ENCODE results near the gene ZFYVE28.

Gene ZFYVE28

GRCh38 chr4:2272828-2273120 lies 145.7 kb downstream of the ZFYVE28 start:
- H3K27ac ChIP-seq (ENCODE audit: low read depth, low read length): no peak overlapping the region
- H3K79me2 ChIP-seq (ENCODE audit: insufficient read depth, low read length): no peaks in the 10 kb centered on the region
- H3F3A ChIP-seq (ENCODE audit: insufficient read depth): no peaks in the 10 kb centered on the region
- H3K4me2 ChIP-seq (ENCODE audit: low read depth, low read length, poor library complexity, severe bottlenecking): no peak overlapping the region
- H3K27me3 ChIP-seq (ENCODE audit: low read length): no peaks in the 10 kb centered on the region
- no peaks in the 10 kb centered on the region for H4K20me1 ChIP-seq (ENCODE audit: low read depth, low read length)
- H2AFZ ChIP-seq (ENCODE audit: low read depth, low read length, severe bottlenecking): no peak overlapping the region
- H3K4me3 ChIP-seq (ENCODE audit: insufficient read depth, low read length, poor library complexity, severe bottlenecking): no peak overlapping the region
- no peaks in the 10 kb centered on the region for H3K9me2 ChIP-seq (replicated peaks; ENCODE audit: insufficient read depth, low read length)
- H3K9ac ChIP-seq (ENCODE audit: low read length): no peak overlapping the region
- no peaks in the 10 kb centered on the region for H3K36me3 ChIP-seq (ENCODE audit: low read length)
- no peaks in the 10 kb centered on the region for H3K9me3 ChIP-seq (ENCODE audit: insufficient read depth, low read length)
- TF ChIP-seq, protein P1, sequence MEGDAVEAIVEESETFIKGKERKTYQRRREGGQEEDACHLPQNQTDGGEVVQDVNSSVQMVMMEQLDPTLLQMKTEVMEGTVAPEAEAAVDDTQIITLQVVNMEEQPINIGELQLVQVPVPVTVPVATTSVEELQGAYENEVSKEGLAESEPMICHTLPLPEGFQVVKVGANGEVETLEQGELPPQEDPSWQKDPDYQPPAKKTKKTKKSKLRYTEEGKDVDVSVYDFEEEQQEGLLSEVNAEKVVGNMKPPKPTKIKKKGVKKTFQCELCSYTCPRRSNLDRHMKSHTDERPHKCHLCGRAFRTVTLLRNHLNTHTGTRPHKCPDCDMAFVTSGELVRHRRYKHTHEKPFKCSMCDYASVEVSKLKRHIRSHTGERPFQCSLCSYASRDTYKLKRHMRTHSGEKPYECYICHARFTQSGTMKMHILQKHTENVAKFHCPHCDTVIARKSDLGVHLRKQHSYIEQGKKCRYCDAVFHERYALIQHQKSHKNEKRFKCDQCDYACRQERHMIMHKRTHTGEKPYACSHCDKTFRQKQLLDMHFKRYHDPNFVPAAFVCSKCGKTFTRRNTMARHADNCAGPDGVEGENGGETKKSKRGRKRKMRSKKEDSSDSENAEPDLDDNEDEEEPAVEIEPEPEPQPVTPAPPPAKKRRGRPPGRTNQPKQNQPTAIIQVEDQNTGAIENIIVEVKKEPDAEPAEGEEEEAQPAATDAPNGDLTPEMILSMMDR (IDR thresholded peaks at IDR 0.05; ENCODE audit: insufficient read depth, low read length, poor library complexity, severe bottlenecking): no peak
- TF ChIP-seq EZH2phosphoT487 (conservative IDR thresholded peaks at IDR 0.05; ENCODE audit: low read length): no peak

- no peak overlapping the region for H3K9ac ChIP-seq (ENCODE audit: low read length)
- no peak for TF ChIP-seq EZH2phosphoT487 (conservative IDR thresholded peaks at IDR 0.05; ENCODE audit: low read length)
- TF ChIP-seq, protein P1 (IDR thresholded peaks at IDR 0.05; ENCODE audit: insufficient read depth, low read length, poor library complexity, severe bottlenecking): no peak
- H3K36me3 ChIP-seq (ENCODE audit: low read length): no peaks in the 10 kb centered on the region
- no peaks in the 10 kb centered on the region for H4K20me1 ChIP-seq (ENCODE audit: low read depth, low read length)
- H3K4me2 ChIP-seq (ENCODE audit: low read depth, low read length, poor library complexity, severe bottlenecking): no peak overlapping the region
- no peak overlapping the region for H2AFZ ChIP-seq (ENCODE audit: low read depth, low read length, severe bottlenecking)
- no peak overlapping the region for H3K27ac ChIP-seq (ENCODE audit: low read depth, low read length)
- no peaks in the 10 kb centered on the region for H3K79me2 ChIP-seq (ENCODE audit: insufficient read depth, low read length)
- H3K27me3 ChIP-seq (ENCODE audit: low read length): no peaks in the 10 kb centered on the region
- H3K4me3 ChIP-seq (ENCODE audit: insufficient read depth, low read length, poor library complexity, severe bottlenecking): no peak overlapping the region
- H3F3A ChIP-seq (ENCODE audit: insufficient read depth): no peaks in the 10 kb centered on the region
- no peaks in the 10 kb centered on the region for H3K9me3 ChIP-seq (ENCODE audit: insufficient read depth, low read length)
- no peaks in the 10 kb centered on the region for H3K9me2 ChIP-seq (replicated peaks; ENCODE audit: insufficient read depth, low read length)
These were observed 146.2 kb downstream of the ZFYVE28 start for GRCh38 chr4:2272026-2272827.

DNA sequence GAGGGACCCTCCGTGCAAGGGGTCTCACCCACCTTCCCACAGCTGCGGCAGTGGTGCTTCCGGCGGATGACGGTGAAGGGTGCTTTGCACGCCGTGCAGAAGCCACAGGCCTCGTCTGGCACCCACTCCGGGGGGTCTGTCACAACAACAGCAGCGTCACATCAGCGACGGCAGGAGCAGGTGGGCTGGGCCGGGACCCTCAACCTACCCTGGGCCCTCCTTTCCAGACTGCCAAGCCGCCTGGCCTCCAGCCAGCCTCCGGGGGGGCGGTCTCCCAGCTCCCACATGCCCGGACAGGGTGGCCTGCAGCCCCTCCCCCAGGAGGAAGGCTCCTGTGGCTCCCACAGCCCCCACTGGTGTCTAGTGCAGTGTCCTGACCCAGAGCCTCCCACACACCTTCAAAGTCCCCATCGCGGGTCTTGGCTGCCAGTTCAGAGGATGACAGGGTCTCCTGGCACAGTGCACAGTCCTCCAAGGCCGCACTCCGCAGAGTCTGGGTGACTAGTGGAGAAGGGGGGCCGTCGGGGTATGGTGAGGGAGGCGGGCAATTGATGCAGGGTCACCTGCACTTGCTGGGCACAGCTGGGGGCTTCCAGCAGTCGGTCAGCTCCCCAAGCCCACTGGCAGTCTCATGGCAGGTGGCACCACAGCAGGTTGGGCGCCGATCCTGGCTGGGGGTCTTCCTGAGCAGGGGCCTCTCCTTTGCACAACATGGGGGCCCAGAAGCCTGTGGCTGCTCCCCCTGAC lies 147.0 kb downstream of the ZFYVE28 start:
- no peaks in the 10 kb centered on the region for H3K27me3 ChIP-seq (ENCODE audit: low read length)
- TF ChIP-seq, protein P1 (IDR thresholded peaks at IDR 0.05; ENCODE audit: insufficient read depth, low read length, poor library complexity, severe bottlenecking): no peak
- TF ChIP-seq EZH2phosphoT487 (conservative IDR thresholded peaks at IDR 0.05; ENCODE audit: low read length): no peak
- no peaks in the 10 kb centered on the region for H3K9me3 ChIP-seq (ENCODE audit: insufficient read depth, low read length)
- H3K9me2 ChIP-seq (replicated peaks; ENCODE audit: insufficient read depth, low read length): no peaks in the 10 kb centered on the region
- no peaks in the 10 kb centered on the region for H3K79me2 ChIP-seq (ENCODE audit: insufficient read depth, low read length)
- H3F3A ChIP-seq (ENCODE audit: insufficient read depth): no peaks in the 10 kb centered on the region
- H3K36me3 ChIP-seq (ENCODE audit: low read length): no peaks in the 10 kb centered on the region
- no peak overlapping the region for H2AFZ ChIP-seq (ENCODE audit: low read depth, low read length, severe bottlenecking)
- H3K9ac ChIP-seq (ENCODE audit: low read length): no peak overlapping the region
- no peaks in the 10 kb centered on the region for H4K20me1 ChIP-seq (ENCODE audit: low read depth, low read length)
- no peak overlapping the region for H3K4me3 ChIP-seq (ENCODE audit: insufficient read depth, low read length, poor library complexity, severe bottlenecking)
- H3K27ac ChIP-seq (ENCODE audit: low read depth, low read length): no peak overlapping the region
- H3K4me2 ChIP-seq (ENCODE audit: low read depth, low read length, poor library complexity, severe bottlenecking): no peak overlapping the region

All from SU-DHL-6 (cell line).